CD4-positive, alpha-beta T cell treated with Interleukin-6 at 100 ng/mL for 8 hours (primary cell): ENCODE data around the gene JPH2.

Experiments used
- DNase-seq: peaks from one replicate; pipeline ENCODE4 v3.0.0-alpha.2; 2020; ENCODE audit warnings: mixed read lengths, low spot score

Gene JPH2

DNA sequence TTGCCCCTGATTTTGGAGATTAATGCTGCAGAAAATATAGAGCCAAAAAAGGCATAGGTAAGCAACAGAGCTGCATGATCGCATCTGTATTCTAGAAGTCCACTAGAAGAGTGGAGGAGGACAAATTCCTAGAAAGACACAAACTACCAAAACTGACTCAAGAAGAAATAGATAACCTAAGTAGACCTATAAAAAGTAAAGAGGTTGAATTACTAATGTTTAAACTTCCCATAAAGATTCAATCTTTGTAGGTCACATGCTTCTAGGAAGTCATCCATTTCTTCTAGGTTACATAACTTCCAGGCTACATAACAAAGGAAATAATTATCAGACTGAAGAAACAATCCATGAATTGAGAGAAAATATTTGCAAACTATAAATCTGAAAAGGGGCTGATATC, 84.4 kb downstream of the JPH2 start:
- no peak for DNase-seq

- DNase-seq: no peak
These were observed 87.2 kb downstream of the JPH2 start for GRCh38 chr20:44099832-44100231.

GRCh38 chr20:44098657-44099056, 88.3 kb downstream of the JPH2 start:
- DNase-seq: no peak

DNA sequence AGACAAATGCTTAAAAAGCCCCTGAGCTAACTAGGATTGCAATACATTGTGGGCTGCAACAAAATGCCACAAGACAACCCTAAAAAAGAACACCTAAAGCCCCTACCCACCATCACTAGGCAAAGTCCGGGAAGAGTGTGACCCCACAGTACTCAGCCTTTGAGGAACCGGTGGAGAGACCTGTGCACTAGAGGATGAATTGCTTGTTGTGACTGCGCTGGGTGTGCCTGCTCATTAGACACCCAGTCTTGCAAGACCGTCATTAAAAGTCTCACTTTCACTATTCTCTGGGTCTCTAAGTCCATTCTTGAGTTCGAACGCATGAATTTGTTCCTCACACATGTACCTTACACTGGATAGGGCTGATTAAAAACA, 88.7 kb downstream of the JPH2 start:
- no peak for DNase-seq

DNA sequence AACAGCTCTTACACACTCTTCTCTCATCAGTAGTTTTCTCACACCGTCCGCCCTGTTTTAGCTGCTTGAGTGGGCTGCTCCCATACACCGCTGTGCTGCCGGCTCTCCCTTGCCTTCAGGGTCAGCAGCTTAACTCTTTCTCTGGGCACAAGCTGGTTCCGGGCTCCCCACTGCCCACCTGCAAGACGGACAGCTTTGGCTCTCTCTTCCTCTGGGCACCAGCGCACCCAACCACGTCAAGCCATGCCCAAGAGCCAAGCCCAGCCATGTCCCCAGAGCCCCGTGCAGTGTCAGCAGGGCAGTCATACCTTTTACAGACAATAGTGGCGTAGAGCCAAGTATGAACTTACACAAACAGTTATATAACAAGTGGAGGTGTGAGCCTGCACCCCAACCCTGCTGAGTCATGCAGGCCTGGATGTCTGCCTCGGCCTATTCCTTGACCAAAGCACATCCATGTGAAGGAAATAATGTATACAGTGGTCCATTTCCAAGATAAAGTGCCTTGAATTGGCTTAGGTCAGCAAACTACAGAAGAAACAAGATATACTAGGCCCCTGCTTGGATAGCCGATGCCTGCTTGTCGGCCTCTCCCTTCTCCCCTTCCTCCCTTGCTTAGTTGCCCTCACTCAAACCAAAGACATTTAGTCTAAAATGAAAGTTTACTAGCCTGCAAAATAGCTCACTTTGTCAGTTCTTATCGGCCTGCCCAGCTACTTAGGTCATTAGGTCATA, 89.3 kb downstream of the JPH2 start:
- DNase-seq: no peak

GRCh38 chr20:44095831-44096230, 91.2 kb downstream of the JPH2 start:
- DNase-seq: no peak

- no peak for DNase-seq
These were observed 93.8 kb downstream of the JPH2 start for GRCh38 chr20:44093249-44093582.

DNA sequence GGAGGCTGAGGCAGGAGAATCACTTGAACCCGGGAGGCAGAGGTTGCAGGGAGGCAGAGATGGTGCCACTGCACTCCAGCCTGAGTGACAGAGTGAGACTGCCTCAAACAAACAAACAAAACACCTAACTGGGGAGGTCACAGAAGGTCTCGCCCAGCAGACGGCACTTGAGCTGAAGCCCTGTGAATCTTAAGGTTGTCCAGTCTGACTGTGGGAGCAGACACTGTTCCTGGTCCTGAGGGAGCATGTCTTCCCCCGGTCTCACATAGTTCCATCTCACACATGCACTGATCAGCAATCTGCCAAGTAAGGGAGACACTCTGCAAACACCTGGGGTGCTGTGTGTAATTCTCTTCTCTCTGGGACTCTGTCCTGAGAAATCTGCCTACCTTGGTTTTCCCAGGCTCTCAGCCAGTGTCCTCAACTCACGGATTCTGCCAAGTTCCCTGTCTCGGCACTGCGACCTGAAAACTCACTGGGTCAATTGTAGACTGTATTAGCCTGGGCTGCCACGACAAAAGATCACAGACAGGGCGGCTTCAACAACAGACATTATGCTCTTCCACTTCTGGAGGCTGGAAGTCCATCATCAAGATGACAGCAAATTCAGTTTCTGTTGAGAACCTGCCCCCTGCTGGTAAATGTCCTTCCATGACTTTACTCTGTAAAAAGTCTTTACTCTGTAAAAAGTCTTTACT, 94.3 kb downstream of the JPH2 start:
- DNase-seq: no peak

GRCh38 chr20:44091026-44091425, 96.0 kb downstream of the JPH2 start:
- no peak for DNase-seq

DNA sequence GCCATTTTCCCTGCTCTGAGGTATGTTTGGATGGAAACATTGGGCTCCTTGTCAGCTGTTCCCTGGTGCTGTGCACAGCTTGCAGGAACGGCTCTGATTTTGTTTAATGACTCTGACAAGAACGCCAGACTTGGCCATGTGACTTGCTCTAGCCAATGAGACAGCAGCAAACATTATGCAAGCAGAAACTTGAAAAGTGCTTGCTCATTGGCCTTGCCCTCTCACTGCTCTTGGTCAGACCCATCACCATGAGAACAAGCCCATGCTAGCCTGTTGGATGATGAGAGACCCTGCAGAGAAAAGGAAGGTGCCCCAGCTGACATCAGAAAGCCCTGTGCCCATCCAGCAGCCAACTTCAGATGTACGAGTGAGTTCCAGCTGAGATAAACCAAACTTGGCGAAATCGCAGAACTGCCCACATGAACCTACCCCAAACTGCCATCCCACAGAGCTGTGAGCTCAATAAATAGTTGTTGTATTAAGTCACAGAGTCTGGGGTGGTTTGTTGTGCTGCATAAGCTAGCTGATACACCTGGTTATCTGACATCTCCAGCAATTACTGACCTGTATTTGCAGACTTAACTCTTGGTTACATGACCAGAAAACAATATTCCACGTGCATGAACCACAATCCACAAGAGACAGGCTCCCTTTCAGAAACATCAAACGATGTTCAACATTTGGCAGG, 96.9 kb downstream of the JPH2 start:
- DNase-seq: no peak

DNA sequence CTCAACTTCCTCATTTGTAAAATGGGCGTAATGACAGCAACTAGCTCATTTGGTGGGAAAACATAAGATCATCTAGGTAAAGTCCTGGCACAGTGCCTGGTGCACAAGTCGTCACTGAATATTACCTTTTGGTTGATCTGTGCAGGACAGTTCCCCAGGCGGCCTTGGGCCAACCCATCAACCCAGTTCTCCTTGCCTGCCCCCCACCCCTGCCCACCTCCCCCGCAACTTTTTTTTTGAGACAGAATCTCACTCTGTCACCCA, 99.2 kb downstream of the JPH2 start:
- no peak for DNase-seq

DNA sequence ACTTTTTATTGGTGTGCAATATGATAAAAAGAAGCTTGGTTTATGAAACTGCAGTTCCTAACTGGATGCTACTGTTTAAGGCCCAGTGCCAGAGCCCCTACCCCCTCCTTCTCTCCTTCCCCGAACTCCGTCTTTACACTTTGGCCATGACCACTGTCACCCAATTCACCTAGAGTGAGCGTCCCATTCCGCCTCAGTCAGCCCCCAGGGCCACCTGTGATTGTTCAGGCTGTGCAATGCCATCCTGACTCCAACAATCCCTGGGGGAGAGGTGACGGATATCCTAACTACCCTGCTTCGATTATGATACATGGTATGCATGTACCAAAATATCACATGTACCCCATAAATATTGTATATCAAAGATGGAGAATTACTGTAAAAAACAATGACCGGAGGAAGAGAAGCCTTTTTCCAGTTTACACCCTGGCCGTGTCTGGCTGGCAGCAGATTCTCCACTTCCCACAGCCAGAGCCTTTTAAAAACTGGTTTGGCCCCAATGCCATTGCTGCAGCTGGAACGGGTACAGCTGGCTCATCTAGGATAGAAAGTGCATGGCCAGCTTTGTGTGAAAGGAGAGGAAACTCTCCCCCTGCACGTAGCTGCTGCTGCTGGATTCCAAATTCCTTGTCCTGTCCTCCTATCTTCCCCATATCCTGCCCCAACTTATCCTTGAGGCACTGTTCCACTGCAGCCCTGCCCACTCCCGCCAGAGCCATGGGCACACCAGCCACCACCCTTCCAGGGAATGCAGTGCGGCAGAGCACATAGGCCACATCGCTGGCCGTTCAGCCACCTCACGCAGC, 99.7 kb downstream of the JPH2 start:
- no peak for DNase-seq

GRCh38 chr20:44085616-44086434, 101.2 kb downstream of the JPH2 start:
- DNase-seq: no peak

DNA sequence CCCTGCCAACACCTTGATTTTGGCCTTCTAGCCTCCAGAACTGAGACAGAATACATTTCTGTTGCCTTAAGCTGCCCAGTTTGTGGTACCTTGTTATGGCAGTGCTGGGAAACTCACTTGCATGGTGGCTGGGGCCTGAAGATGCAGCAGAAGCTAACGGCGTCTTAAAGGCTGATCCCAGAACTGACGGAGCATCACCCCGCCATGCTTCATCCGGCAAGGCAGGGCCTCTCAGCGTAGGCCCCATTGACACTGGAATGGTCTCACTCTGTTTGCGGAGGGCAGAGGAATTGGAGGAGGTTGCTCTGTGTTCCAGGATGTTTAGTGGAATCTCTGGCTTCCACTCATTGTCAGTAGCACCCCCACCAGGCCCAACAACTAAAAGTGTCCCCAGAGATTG, 102.1 kb downstream of the JPH2 start:
- no peak for DNase-seq

DNA sequence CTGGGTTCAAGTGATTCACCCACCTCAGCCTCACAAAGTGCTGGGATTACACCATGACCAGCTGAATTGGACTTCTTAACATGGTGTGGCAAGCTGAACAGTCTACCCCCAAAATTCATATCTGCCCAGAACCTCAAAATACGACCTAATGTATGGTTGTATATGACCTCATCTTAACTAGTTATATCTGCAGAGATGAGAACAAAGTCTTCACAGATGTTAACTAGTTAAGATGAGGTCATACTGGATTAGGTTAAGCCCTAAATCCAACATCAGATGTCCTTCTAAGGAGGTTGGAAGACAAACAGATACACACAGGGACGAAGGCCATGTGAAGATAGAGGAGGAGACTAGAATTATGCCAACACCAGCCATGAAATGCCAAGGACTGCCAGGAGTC, 102.5 kb downstream of the JPH2 start:
- no peak for DNase-seq

- DNase-seq: no peak
These were observed 103.6 kb downstream of the JPH2 start for GRCh38 chr20:44083220-44083933.

GRCh38 chr20:44081888-44082287, 105.1 kb downstream of the JPH2 start:
- DNase-seq: no peak

- no peak for DNase-seq
These were observed 105.5 kb downstream of the JPH2 start for GRCh38 chr20:44081476-44081875.

- DNase-seq: peak; percentile 78
These were observed 106.2 kb downstream of the JPH2 start for GRCh38 chr20:44080646-44081267.

GRCh38 chr20:44080064-44080463, 106.9 kb downstream of the JPH2 start:
- no peak for DNase-seq

DNA sequence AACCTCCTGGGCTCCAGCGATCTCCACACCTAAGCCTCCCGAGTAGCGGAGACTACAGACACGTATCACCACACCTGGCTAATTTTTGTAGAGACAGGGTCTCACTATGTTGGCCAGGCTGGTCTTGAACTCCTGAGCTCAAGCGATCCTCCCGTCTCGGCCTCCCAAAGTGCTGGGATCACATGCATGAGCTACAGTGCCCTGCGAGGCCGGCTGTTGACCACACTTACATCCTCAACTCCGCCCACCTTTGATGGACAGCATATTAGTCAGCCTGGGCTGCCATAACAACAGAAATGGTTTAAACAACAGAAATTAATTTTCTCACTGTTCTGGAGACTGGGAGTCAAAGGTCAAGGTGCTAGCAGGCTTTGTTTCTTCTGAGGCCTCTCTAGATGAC, 107.7 kb downstream of the JPH2 start:
- DNase-seq: no peak
